PC-3 (cell line): ENCODE results near the gene KIF6. TPM values are rescaled to one million over a fixed set of nuclear protein-coding genes. Genes with fewer than 3 reads are reported as not detected.

Experiments used
- ATAC-seq: fragments of 200-7000 bp; cut with Tn5 transposase; 2 replicates; pipeline ENCODE4 v1.9.1; 2020; ENCODE audit warnings: mild to moderate bottlenecking, moderate library complexity
- BruUV-seq: library from RNA; stranded (reverse); fragments of 400-500 nt; replicated peaks from 2 replicates; lab custom pipeline; 2021; lab: Mats Ljungman, UMichigan
- CTCF ChIA-PET: fragments of 300-600 bp; sonication (Branson Sonifier 250); formaldehyde crosslinking; loops from one replicate; lab custom pipeline; 2022; ENCODE audit warnings: antibody characterized with exemption; lab: Charles Lee
- POLR2A ChIA-PET: fragments of 300-600 bp; sonication (Branson Sonifier 250); formaldehyde crosslinking; loops from one replicate; lab custom pipeline; 2022; ENCODE audit warnings: antibody characterized with exemption; ENCODE audit not compliant: unreplicated experiment; lab: Charles Lee
- DNase-seq: peaks from one replicate; pipeline ENCODE4 v3.0.0-alpha.2; 2015
- H2AFZ ChIP-seq: fragments of 300-600 bp; sonication (generic); 2 replicates; pipeline ENCODE4 v1.6.0; 2016; ENCODE audit warnings: antibody characterized with exemption, low read length
- H3F3A ChIP-seq: fragments of 300-600 bp; sonication (generic); one replicate; pipeline ENCODE4 v1.6.0; 2017; ENCODE audit warnings: antibody characterized with exemption, low read length, control low read depth, mild to moderate bottlenecking; ENCODE audit not compliant: unreplicated experiment
- H3K27ac ChIP-seq: fragments of 300-600 bp; sonication (generic); 2 replicates; pipeline ENCODE4 v1.5.1; 2016; ENCODE audit warnings: mild to moderate bottlenecking, low read length
- H3K27me3 ChIP-seq: fragments of 300-600 bp; sonication (generic); 2 replicates; pipeline ENCODE4 v1.6.1; 2016; ENCODE audit warnings: low read length, mixed read lengths
- H3K36me3 ChIP-seq: fragments of 300-600 bp; sonication (generic); 2 replicates; pipeline ENCODE4 v1.6.1; 2016; ENCODE audit warnings: low read depth, mixed run types, low read length, mixed read lengths
- H3K4me1 ChIP-seq: fragments of 300-600 bp; sonication (generic); 2 replicates; pipeline ENCODE4 v1.5.1; 2016; ENCODE audit warnings: low read length; ENCODE audit not compliant: insufficient read depth
- H3K4me2 ChIP-seq: fragments of 300-600 bp; sonication (generic); 2 replicates; pipeline ENCODE4 v1.6.0; 2016; ENCODE audit warnings: low read length
- H3K4me3 ChIP-seq: fragments of 300-600 bp; sonication (generic); 2 replicates; pipeline ENCODE4 v1.5.1; 2016; ENCODE audit warnings: mild to moderate bottlenecking, low read length, mixed read lengths
- H3K79me2 ChIP-seq: fragments of 300-600 bp; sonication (generic); 2 replicates; pipeline ENCODE4 v1.6.1; 2017; ENCODE audit warnings: low read length, mixed read lengths
- H3K9ac ChIP-seq: fragments of 300-600 bp; sonication (generic); 2 replicates; pipeline ENCODE4 v1.6.0; 2016; ENCODE audit warnings: mild to moderate bottlenecking, low read length
- H3K9me2 ChIP-seq: fragments of 300-600 bp; sonication (generic); replicated peaks from 2 replicates; pipeline ENCODE4 v1.6.1; 2016; ENCODE audit warnings: mixed run types, low read length, mixed read lengths
- H3K9me3 ChIP-seq: fragments of 300-600 bp; sonication (generic); 2 replicates; pipeline ENCODE4 v1.6.1; 2016; ENCODE audit warnings: low read length, mixed read lengths
- H4K20me1 ChIP-seq: fragments of 300-600 bp; sonication (generic); 2 replicates; pipeline ENCODE4 v1.6.1; 2016; ENCODE audit warnings: low read length, mixed read lengths
- CTCF ChIP-seq: fragments of 300-600 bp; sonication (generic); conservative IDR thresholded peaks from 2 replicates; pipeline ENCODE4 v1.5.1; 2017; ENCODE audit warnings: antibody characterized with exemption, low read depth, mild to moderate bottlenecking, low read length
- EZH2 ChIP-seq: fragments of 300-600 bp; sonication (generic); IDR thresholded peaks from one replicate; pipeline ENCODE4 v1.6.1; 2017; ENCODE audit warnings: antibody characterized with exemption, mild to moderate bottlenecking, low read length; ENCODE audit not compliant: unreplicated experiment
- EZH2phosphoT487 ChIP-seq: fragments of 300-600 bp; sonication (generic); IDR thresholded peaks from 2 replicates; pipeline ENCODE4 v1.6.1; 2018; ENCODE audit warnings: mild to moderate bottlenecking, antibody characterized with exemption, low read length, borderline replicate concordance
- intact Hi-C: fragments of 100-400 bp; cut with micrococcal nuclease; formaldehyde crosslinking; loops from 2 replicates; pipeline ENCODE4 v1.9.0; 2023
- total RNA-seq: library from RNA; depleted of rRNA; stranded (reverse); fragments of >200 nt; gene quantifications from 2 replicates; pipeline ENCODE4 v1.2.3, GENCODE V29; 2014

KIF6 gene
- total RNA-seq, 1 experiment from 2014 or later, result 0.07 TPM

DNA sequence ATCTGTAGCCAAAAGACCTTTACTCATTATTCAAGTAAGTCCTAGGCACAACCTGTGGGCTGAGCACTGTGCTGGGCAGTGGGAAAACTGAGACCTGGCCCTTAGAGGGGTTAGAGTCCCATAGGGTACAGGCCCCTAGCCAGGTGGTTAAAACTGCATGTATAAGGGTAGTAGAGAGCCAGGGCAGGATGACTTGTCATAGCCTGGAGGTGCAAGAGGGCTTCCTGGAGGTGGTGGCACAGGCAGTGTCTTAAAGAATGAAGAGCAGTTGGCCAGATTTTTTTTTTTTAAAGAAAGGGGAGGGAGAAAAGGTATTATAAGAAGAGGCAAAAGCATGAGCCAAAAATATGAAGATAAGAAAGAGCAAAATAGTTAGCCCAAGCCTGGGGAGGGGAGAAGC, 226.2 kb downstream of the KIF6 start:
- no peak overlapping the region for H3K27ac ChIP-seq
- TF ChIP-seq CTCF (no peak), EZH2phosphoT487 (no peak), EZH2 (no peak)
- H3K4me2 ChIP-seq, result no peak overlapping the region
- H3K9ac ChIP-seq, result no peak overlapping the region
- no peak for ATAC-seq
- H3K36me3 ChIP-seq, result no peaks in the 10 kb centered on the region
- CTCF ChIA-PET, result no interaction called here
- H3K4me1 ChIP-seq, result no peaks in the 10 kb centered on the region
- peaks cover 19% of the 10 kb centered on the region for H3K27me3 ChIP-seq
- no peak for DNase-seq
- no peaks in the 10 kb centered on the region for H4K20me1 ChIP-seq
- H3K9me3 ChIP-seq, result peaks cover 13% of the 10 kb centered on the region; the same call in 1 of the 2 replicates
- POLR2A ChIA-PET, result no interaction called here
- H3K9me2 ChIP-seq, result no peaks in the 10 kb centered on the region
- H3K79me2 ChIP-seq, result no peaks in the 10 kb centered on the region
- H2AFZ ChIP-seq, result no peak overlapping the region
- no TSS peak for BruUV-seq
- intact Hi-C loops, result no loop called here
- no peaks in the 10 kb centered on the region for H3F3A ChIP-seq
- H3K4me3 ChIP-seq, result no peak overlapping the region

DNA sequence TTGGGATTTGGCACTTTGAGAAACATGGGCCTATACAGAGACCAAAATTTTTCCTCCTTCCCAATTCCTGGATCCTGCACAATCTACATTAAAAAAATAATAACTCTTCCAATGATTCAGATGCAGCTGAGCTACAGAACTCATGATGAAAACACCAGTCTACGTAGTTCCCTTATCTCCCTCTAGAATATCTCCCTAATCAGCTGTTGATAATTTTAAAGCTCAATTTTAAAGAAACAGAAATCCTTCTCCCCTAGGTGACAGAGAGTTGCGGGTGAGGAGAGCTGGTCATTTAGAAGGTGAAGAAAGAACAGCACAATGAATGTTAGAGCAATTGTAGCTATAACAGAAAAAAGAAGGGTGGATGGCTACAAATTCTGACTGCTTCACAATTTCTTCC, 227.1 kb downstream of the KIF6 start:
- no peaks in the 10 kb centered on the region for H3K36me3 ChIP-seq
- H3K9me3 ChIP-seq, result peaks cover 13% of the 10 kb centered on the region; the same call in 1 of the 2 replicates
- BruUV-seq, result no TSS peak
- intact Hi-C loops, result no loop called here
- no peak for DNase-seq
- H4K20me1 ChIP-seq, result no peaks in the 10 kb centered on the region
- peaks cover 19% of the 10 kb centered on the region for H3K27me3 ChIP-seq
- ATAC-seq, result no peak
- no peak overlapping the region for H3K4me3 ChIP-seq
- H3K79me2 ChIP-seq, result no peaks in the 10 kb centered on the region
- TF ChIP-seq CTCF, result no peak
- no peak for TF ChIP-seq EZH2phosphoT487
- TF ChIP-seq EZH2, result no peak
- CTCF ChIA-PET, result no interaction called here
- H3F3A ChIP-seq, result no peaks in the 10 kb centered on the region
- no peak overlapping the region for H3K27ac ChIP-seq
- H3K9me2 ChIP-seq, result no peaks in the 10 kb centered on the region
- POLR2A ChIA-PET, result no interaction called here
- H3K4me1 ChIP-seq, result no peaks in the 10 kb centered on the region
- H3K9ac ChIP-seq, result no peak overlapping the region
- no peak overlapping the region for H3K4me2 ChIP-seq
- no peak overlapping the region for H2AFZ ChIP-seq

DNA sequence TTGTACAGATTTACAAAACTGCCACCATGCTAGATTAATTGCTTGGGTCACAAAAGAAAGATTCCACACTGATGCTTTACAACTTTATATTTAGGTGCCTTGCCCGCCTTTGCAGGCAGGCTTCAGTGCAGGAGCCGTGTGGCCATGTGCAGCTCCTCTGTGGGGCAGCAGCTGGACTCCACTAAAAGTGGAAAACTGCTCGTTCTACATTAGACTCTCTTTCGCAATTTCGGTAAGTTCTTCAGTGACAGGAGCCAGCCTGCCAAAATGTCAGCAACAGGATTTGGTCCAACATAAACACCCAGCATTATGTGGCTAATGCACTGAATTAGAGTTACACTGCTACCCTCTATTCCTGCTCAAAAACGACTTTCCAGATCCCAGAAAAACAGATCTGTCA, 228.3 kb downstream of the KIF6 start:
- CTCF ChIA-PET, result no interaction called here
- Histone ChIP-seq H3K9me2 (no peaks in the 10 kb centered on the region), H3K9ac (no peak overlapping the region), H3K4me3 (no peak overlapping the region), H3K79me2 (no peaks in the 10 kb centered on the region), H3K4me1 (no peaks in the 10 kb centered on the region), H3K4me2 (no peak overlapping the region), H3K27ac (no peak overlapping the region), H4K20me1 (no peaks in the 10 kb centered on the region), H2AFZ (no peak overlapping the region), H3F3A (no peaks in the 10 kb centered on the region), H3K36me3 (no peaks in the 10 kb centered on the region), H3K27me3 (peaks cover 19% of the 10 kb centered on the region), H3K9me3 (0 out of 2 replicates have a peak, but pooled peaks cover 6% of the 10 kb centered on the region)
- no TSS peak for BruUV-seq
- ATAC-seq, result no peak
- intact Hi-C loops, result no loop called here
- TF ChIP-seq EZH2phosphoT487 (no peak), CTCF (no peak), EZH2 (no peak)
- POLR2A ChIA-PET, result no interaction called here
- DNase-seq, result no peak
